ENCODE data around the gene SOCS7.

- TF ChIP-seq POLR2A (IDR thresholded peaks at IDR 0.05): no peak
- TF ChIP-seq, protein P1, sequence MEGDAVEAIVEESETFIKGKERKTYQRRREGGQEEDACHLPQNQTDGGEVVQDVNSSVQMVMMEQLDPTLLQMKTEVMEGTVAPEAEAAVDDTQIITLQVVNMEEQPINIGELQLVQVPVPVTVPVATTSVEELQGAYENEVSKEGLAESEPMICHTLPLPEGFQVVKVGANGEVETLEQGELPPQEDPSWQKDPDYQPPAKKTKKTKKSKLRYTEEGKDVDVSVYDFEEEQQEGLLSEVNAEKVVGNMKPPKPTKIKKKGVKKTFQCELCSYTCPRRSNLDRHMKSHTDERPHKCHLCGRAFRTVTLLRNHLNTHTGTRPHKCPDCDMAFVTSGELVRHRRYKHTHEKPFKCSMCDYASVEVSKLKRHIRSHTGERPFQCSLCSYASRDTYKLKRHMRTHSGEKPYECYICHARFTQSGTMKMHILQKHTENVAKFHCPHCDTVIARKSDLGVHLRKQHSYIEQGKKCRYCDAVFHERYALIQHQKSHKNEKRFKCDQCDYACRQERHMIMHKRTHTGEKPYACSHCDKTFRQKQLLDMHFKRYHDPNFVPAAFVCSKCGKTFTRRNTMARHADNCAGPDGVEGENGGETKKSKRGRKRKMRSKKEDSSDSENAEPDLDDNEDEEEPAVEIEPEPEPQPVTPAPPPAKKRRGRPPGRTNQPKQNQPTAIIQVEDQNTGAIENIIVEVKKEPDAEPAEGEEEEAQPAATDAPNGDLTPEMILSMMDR (IDR thresholded peaks at IDR 0.05): no peak
Observed at GRCh38 chr17:38334480-38335364, 16.9 kb upstream of the SOCS7 start.
